Kidney (tissue), 14 donors: ENCODE results near the gene PIP5K1A. TPM values are rescaled to one million over a fixed set of nuclear protein-coding genes. Genes with fewer than 3 reads are reported as not detected.

ENCODE experiments used
- DNase-seq, 5 donors: peaks; one replicate each; pipeline ENCODE4 v3.0.0-alpha.2; 2013 to 2020
- FAIRE-seq: peaks from 2 replicates; lab custom pipeline; 2012; peaks lifted over from hg19 to GRCh38; lab: Jason Lieb, UNC
- H3K27ac ChIP-seq, 2 donors: one replicate each; pipeline ENCODE4 v1.7.0; 2013; ENCODE audit warnings: low read depth in 2 of 2, low read length in 2 of 2, inconsistent platforms in 1 of 2
- H3K27me3 ChIP-seq: one replicate; pipeline ENCODE4 v1.7.1; 2013; ENCODE audit warnings: low read length, inconsistent platforms; ENCODE audit not compliant: control insufficient read depth, insufficient read depth
- H3K36me3 ChIP-seq, 3 donors: one replicate each; pipeline versions ENCODE4 v1.7.0 to v1.7.1; 2013; ENCODE audit warnings: low read length in 3 of 3, control low read depth in 1 of 3, inconsistent platforms in 1 of 3; ENCODE audit not compliant: insufficient read depth in 3 of 3, control insufficient read depth in 2 of 3
- H3K4me1 ChIP-seq, 3 donors: one replicate each; pipeline versions ENCODE4 v1.7.0 to v1.7.1; 2013; ENCODE audit warnings: low read length in 3 of 3, inconsistent platforms in 1 of 3, low read depth in 1 of 3; ENCODE audit not compliant: control insufficient read depth in 2 of 3, insufficient read depth in 2 of 3
- H3K4me3 ChIP-seq, 3 donors: one replicate each; pipeline versions ENCODE4 v1.7.0 to v1.8.1; 2013; ENCODE audit warnings: low read length in 3 of 3, control low read depth in 1 of 3, inconsistent platforms in 1 of 3
- H3K9ac ChIP-seq, 3 donors: one replicate each; pipeline versions ENCODE4 v1.7.0 to v1.7.1; 2013; ENCODE audit warnings: low read length in 3 of 3, control low read depth in 1 of 3, inconsistent platforms in 1 of 3
- H3K9me3 ChIP-seq, 3 donors: one replicate each; pipeline versions ENCODE4 v1.7.0 to v1.7.1; 2013; ENCODE audit warnings: low read length in 3 of 3, control low read depth in 1 of 3, inconsistent platforms in 1 of 3; ENCODE audit not compliant: control insufficient read depth in 2 of 3, insufficient read depth in 1 of 3
- intact Hi-C: fragments of 100-400 bp; cut with DNase I; formaldehyde crosslinking; loops from one replicate; pipeline ENCODE4 v1.11.1; 2022
- polyA plus RNA-seq: library from polyadenylated mRNA; stranded (reverse); fragments of 350-450 nt; fragmentation: Illumina TruSeq; extraction: RNeasy Lipid Tissue Mini Kit (QIAGEN cat#74804); gene quantifications from one replicate; pipeline ENCODE4 v1.2.3, GENCODE V29; 2014; ENCODE audit warnings: low read depth, low replicate concordance; ENCODE audit not compliant: insufficient read depth
- total RNA-seq: library from RNA; stranded (reverse); fragmentation: NEBNext Ultra II Directional; extraction: Animal tissue kit (Norgen Biotek cat#: 25700); gene quantifications from one replicate; pipeline ENCODE4 v1.2.1, GENCODE V29; 2021
- TF ChIP-seq, protein P1 (sequence below): IDR thresholded peaks from 3 replicates; pipeline ENCODE4 v1.5.1; 2012; ENCODE audit warnings: mild to moderate bottlenecking, moderate library complexity, borderline replicate concordance; ENCODE audit not compliant: insufficient read depth; ENCODE audit errors: extremely low read depth
- donor health status: control.
- donor health status: control.
- donor health status: control.
- donor health status: control.
- donor health status: control.
- donor health status: DM: yes; HTN: yes; CAD: no.
- donor health status: Normal renal cell carcinoma (clear cell type).

PIP5K1A gene
- total and polyA plus RNA-seq, 2 donors from 2014 or later: 15.5 to 49.0 TPM

GRCh38 chr1:151166505-151166956 lies 31.8 kb upstream of the PIP5K1A start:
- Histone ChIP-seq H3K4me3 (peak overlapping the region; percentile 76 to 97 (median 92)), H3K4me1 (peaks cover 0 to 16% (median 6%) of the 10 kb centered on the region in 3 donors), H3K27ac (peak overlapping the region; percentile 2 to 62), H3K9ac (peak overlapping the region; percentile 62 to 93 (median 92)), H3K27me3 (no peaks in the 10 kb centered on the region), H3K36me3 (peaks cover 0 to 13% (median 7%) of the 10 kb centered on the region in 3 donors), H3K9me3 (no peaks in the 10 kb centered on the region)
- FAIRE-seq (no peak), DNase-seq (peak in 1 of 5 donors; percentile 43)
- intact Hi-C loops: no loop called here
- TF ChIP-seq, protein P1, sequence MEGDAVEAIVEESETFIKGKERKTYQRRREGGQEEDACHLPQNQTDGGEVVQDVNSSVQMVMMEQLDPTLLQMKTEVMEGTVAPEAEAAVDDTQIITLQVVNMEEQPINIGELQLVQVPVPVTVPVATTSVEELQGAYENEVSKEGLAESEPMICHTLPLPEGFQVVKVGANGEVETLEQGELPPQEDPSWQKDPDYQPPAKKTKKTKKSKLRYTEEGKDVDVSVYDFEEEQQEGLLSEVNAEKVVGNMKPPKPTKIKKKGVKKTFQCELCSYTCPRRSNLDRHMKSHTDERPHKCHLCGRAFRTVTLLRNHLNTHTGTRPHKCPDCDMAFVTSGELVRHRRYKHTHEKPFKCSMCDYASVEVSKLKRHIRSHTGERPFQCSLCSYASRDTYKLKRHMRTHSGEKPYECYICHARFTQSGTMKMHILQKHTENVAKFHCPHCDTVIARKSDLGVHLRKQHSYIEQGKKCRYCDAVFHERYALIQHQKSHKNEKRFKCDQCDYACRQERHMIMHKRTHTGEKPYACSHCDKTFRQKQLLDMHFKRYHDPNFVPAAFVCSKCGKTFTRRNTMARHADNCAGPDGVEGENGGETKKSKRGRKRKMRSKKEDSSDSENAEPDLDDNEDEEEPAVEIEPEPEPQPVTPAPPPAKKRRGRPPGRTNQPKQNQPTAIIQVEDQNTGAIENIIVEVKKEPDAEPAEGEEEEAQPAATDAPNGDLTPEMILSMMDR: no peak

DNA sequence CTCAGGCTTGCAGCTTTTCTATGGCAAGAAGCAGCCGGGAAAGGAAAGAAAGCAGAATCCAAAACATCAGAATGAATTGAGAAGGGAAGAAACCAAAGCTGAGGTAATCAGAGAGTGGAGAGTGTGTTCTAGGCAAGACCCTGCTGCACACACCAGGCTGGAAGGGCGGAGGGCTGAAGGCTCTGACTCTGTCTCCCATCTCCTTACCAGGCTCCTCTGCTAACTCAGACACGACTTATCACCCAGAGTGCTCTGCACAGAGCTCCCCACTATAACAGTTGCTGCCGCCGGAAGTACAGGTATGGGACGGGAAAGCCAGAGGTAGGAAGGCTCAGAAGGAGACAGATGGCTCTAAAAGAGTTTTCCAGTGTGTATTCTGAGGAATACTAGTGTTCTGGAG lies 31.2 kb upstream of the PIP5K1A start:
- intact Hi-C loops: no loop called here
- Histone ChIP-seq H3K4me3 (peak overlapping the region in 2 of 3 donors; percentile 76 to 97), H3K9me3 (no peaks in the 10 kb centered on the region), H3K36me3 (peaks cover 0 to 11% (median 5%) of the 10 kb centered on the region in 3 donors), H3K4me1 (peaks cover 0 to 16% (median 6%) of the 10 kb centered on the region in 3 donors), H3K27ac (no peak overlapping the region), H3K9ac (peak overlapping the region in 1 of 3 donors; percentile 62), H3K27me3 (no peaks in the 10 kb centered on the region)
- TF ChIP-seq, protein P1: no peak
- DNase-seq: no peak
- no peak for FAIRE-seq

DNA sequence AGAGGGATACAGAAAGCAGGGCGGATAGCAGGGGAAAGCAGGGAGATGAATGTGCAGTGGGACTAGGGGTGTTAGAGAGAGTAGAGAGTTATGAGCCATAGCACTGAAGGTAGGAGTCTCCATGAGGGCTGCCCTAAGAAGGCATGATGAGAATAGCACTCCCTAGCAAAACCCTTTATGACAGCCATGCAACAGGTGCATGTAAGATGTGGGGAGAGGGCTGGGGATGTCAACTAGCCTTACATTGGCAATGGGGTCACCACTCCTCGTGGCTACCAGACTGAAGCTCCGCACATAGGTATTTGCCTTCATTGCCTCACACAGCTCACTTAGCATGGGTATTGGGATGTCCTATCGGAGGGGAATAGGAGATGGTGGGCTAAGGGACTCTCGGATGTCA lies 27.2 kb upstream of the PIP5K1A start:
- no peak overlapping the region for H3K4me3 ChIP-seq
- DNase-seq (no peak), FAIRE-seq (no peak)
- no peak overlapping the region for H3K27ac ChIP-seq
- peaks cover 0 to 9% (median 0%) of the 10 kb centered on the region in 3 donors for H3K4me1 ChIP-seq
- TF ChIP-seq, protein P1: no peak
- peaks cover 7 to 17% (median 14%) of the 10 kb centered on the region in 3 donors for H3K36me3 ChIP-seq
- intact Hi-C loops: no loop called here
- no peak overlapping the region for H3K9ac ChIP-seq
- H3K27me3 ChIP-seq: no peaks in the 10 kb centered on the region
- H3K9me3 ChIP-seq: no peaks in the 10 kb centered on the region
